Keratinocyte (primary cell): Measurements from ENCODE around the gene L1CAM.

Experiments
- CTCF ChIP-seq, 3 experiments: IDR thresholded peaks in 1 of 3; conservative IDR thresholded peaks in 1 of 3; optimal IDR thresholded peaks in 1 of 3; 2 replicates in 2 of 3; 3 replicates in 1 of 3; pipeline versions ENCODE3 to v1.5.1; 2011; ENCODE audit warnings: low read length in 3 of 3, mild to moderate bottlenecking in 3 of 3, moderate library complexity in 2 of 3, control low read depth in 1 of 3, inconsistent platforms in 1 of 3; ENCODE audit not compliant: insufficient read depth in 2 of 3; ENCODE audit errors: extremely low read depth in 1 of 3
- EZH2 ChIP-seq: IDR thresholded peaks from one replicate; pipeline ENCODE4 v1.6.1; 2012; ENCODE audit warnings: inconsistent platforms, mild to moderate bottlenecking, low read length, moderate library complexity

GRCh38 chrX:153827903-153828302 lies 58.1 kb downstream of the L1CAM start:
- TF ChIP-seq CTCF (optimal IDR thresholded peaks at IDR 0.05 in 1 of 3, IDR thresholded peaks at IDR 0.05 in 1 of 3, conservative IDR thresholded peaks at IDR 0.05 in 1 of 3; ENCODE audit: extremely low read depth in 1 of 3, insufficient read depth in 2 of 3, low read length in 3 of 3) (no peak), EZH2 (no peak)
